Panc1 (cell line): ENCODE data around the gene KLHL12. TPM values are rescaled to one million over a fixed set of nuclear protein-coding genes. Genes with fewer than 3 reads are reported as not detected.

ENCODE experiments used
- ATAC-seq: fragments of 200-7000 bp; cut with Tn5 transposase; 2 replicates; pipeline ENCODE4 v1.9.1; 2020; ENCODE audit warnings: mild to moderate bottlenecking, moderate library complexity
- BruUV-seq: library from RNA; stranded (reverse); fragments of 400-500 nt; replicated peaks from 2 replicates; lab custom pipeline; 2021; lab: Mats Ljungman, UMichigan
- CTCF ChIA-PET: fragments of 300-600 bp; sonication (Branson Sonifier 250); formaldehyde crosslinking; loops from one replicate; lab custom pipeline; 2022; ENCODE audit warnings: antibody characterized with exemption; lab: Charles Lee
- POLR2A ChIA-PET: fragments of 300-600 bp; sonication (Branson Sonifier 250); formaldehyde crosslinking; loops from one replicate; lab custom pipeline; 2022; ENCODE audit warnings: antibody characterized with exemption; lab: Charles Lee
- DNase-seq: peaks from one replicate; pipeline ENCODE4 v3.0.0-alpha.2; 2010; ENCODE audit warnings: low read depth, low spot score
- H3K27ac ChIP-seq: 2 replicates; pipeline ENCODE4 v1.5.1; 2011; ENCODE audit warnings: mild to moderate bottlenecking, low read length, inconsistent platforms
- H3K27me3 ChIP-seq: fragments of 200-500 bp; sonication (Bioruptor generic); 2 replicates; pipeline ENCODE4 v1.6.0; 2014; ENCODE audit warnings: low read length, inconsistent platforms; ENCODE audit not compliant: control insufficient read depth, insufficient read depth
- H3K36me3 ChIP-seq: fragments of 200-500 bp; sonication (Bioruptor generic); 2 replicates; pipeline ENCODE4 v1.5.1; 2014; ENCODE audit warnings: inconsistent platforms, mild to moderate bottlenecking, low read length, moderate library complexity; ENCODE audit not compliant: control insufficient read depth, insufficient read depth
- H3K4me1 ChIP-seq: 2 replicates; pipeline ENCODE4 v1.5.1; 2011; ENCODE audit warnings: inconsistent platforms, mild to moderate bottlenecking, low read length, moderate library complexity; ENCODE audit not compliant: control insufficient read depth, insufficient read depth
- H3K4me3 ChIP-seq, 2 experiments: 2 replicates each; pipeline ENCODE4 v1.5.1; 2011 to 2012; ENCODE audit warnings: low read depth in 2 of 2, low read length in 2 of 2, mild to moderate bottlenecking in 2 of 2, inconsistent platforms in 1 of 2, moderate library complexity in 1 of 2
- H3K9me3 ChIP-seq: fragments of 200-500 bp; sonication (Bioruptor generic); 2 replicates; pipeline ENCODE4 v1.5.1; 2014; ENCODE audit warnings: low read depth, mild to moderate bottlenecking, inconsistent platforms, low read length, moderate library complexity; ENCODE audit not compliant: control insufficient read depth, insufficient read depth
- CTCF ChIP-seq: fragments of 450-650 bp; IDR thresholded peaks from 2 replicates; pipeline ENCODE4 v1.5.1; 2017; ENCODE audit warnings: mild to moderate bottlenecking
- POLR2AphosphoS5 ChIP-seq: IDR thresholded peaks from 2 replicates; pipeline ENCODE4 v1.6.1; 2012; ENCODE audit warnings: mild to moderate bottlenecking, low read depth, low read length, moderate library complexity
- SIN3A ChIP-seq: IDR thresholded peaks from 2 replicates; pipeline ENCODE4 v1.6.1; 2012; ENCODE audit warnings: low read depth, mild to moderate bottlenecking, low read length, moderate library complexity, borderline replicate concordance; ENCODE audit not compliant: insufficient read depth
- TCF7L2 ChIP-seq: IDR thresholded peaks from 2 replicates; pipeline ENCODE4 v1.6.1; 2011; ENCODE audit warnings: mild to moderate bottlenecking, low read depth, low read length, inconsistent platforms
- in situ Hi-C: cut with HindIII; loops from 2 replicates; pipeline ENCODE4 v1.10.0; 2016; ENCODE audit warnings: low sequenced_read_pairs, low pct_unique_long_range_greater_than_20kb
- intact Hi-C: fragments of 100-400 bp; cut with micrococcal nuclease; formaldehyde crosslinking; loops from one replicate; pipeline ENCODE4 v1.10.0; 2022; ENCODE audit not compliant: unreplicated experiment
- total RNA-seq: library from RNA; stranded (reverse); gene quantifications from one replicate; pipeline ENCODE4 v1.2.1, GENCODE V29; 2021; ENCODE audit not compliant: unreplicated experiment
- TF ChIP-seq, protein P1 (sequence below), 2 experiments: IDR thresholded peaks; 2 replicates each; pipeline ENCODE4 v1.6.1; 2011 to 2012; ENCODE audit warnings: low read depth in 2 of 2, control low read depth in 1 of 2, low read length in 1 of 2, mild to moderate bottlenecking in 1 of 2, moderate library complexity in 1 of 2; ENCODE audit not compliant: insufficient read depth in 1 of 2

The KLHL12 gene
- total RNA-seq, 1 experiment from 2014 or later: 37.8 TPM

- Histone ChIP-seq H3K27ac (no peak overlapping the region), H3K36me3 (no peaks in the 10 kb centered on the region), H3K4me3 (no peak overlapping the region), H3K9me3 (no peaks in the 10 kb centered on the region), H3K4me1 (no peaks in the 10 kb centered on the region), H3K27me3 (no peaks in the 10 kb centered on the region)
- ATAC-seq (no peak), DNase-seq (no peak)
- no peak for TF ChIP-seq CTCF
- TF ChIP-seq TCF7L2: no peak
- no peak for TF ChIP-seq POLR2AphosphoS5
- no peak for TF ChIP-seq SIN3A
- TF ChIP-seq, protein P1, sequence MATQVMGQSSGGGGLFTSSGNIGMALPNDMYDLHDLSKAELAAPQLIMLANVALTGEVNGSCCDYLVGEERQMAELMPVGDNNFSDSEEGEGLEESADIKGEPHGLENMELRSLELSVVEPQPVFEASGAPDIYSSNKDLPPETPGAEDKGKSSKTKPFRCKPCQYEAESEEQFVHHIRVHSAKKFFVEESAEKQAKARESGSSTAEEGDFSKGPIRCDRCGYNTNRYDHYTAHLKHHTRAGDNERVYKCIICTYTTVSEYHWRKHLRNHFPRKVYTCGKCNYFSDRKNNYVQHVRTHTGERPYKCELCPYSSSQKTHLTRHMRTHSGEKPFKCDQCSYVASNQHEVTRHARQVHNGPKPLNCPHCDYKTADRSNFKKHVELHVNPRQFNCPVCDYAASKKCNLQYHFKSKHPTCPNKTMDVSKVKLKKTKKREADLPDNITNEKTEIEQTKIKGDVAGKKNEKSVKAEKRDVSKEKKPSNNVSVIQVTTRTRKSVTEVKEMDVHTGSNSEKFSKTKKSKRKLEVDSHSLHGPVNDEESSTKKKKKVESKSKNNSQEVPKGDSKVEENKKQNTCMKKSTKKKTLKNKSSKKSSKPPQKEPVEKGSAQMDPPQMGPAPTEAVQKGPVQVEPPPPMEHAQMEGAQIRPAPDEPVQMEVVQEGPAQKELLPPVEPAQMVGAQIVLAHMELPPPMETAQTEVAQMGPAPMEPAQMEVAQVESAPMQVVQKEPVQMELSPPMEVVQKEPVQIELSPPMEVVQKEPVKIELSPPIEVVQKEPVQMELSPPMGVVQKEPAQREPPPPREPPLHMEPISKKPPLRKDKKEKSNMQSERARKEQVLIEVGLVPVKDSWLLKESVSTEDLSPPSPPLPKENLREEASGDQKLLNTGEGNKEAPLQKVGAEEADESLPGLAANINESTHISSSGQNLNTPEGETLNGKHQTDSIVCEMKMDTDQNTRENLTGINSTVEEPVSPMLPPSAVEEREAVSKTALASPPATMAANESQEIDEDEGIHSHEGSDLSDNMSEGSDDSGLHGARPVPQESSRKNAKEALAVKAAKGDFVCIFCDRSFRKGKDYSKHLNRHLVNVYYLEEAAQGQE (IDR thresholded peaks at IDR 0.05; ENCODE audit: insufficient read depth in 1 of 2, low read depth in 2 of 2, low read length in 1 of 2): no peak
- no TSS peak for BruUV-seq
- CTCF ChIA-PET: no interaction called here
- in situ Hi-C loops (no loop called here), intact Hi-C loops (no loop called here)
- POLR2A ChIA-PET: no interaction called here
Measured at GRCh38 chr1:202844259-202844658, 82.8 kb downstream of the KLHL12 start.

- no peak for TF ChIP-seq SIN3A
- TF ChIP-seq, protein P1 (IDR thresholded peaks at IDR 0.05; ENCODE audit: insufficient read depth in 1 of 2, low read depth in 2 of 2, low read length in 1 of 2): no peak
- no peak for TF ChIP-seq TCF7L2
- no peak for TF ChIP-seq CTCF
- TF ChIP-seq POLR2AphosphoS5: no peak
- no TSS peak for BruUV-seq
- no peak for DNase-seq
Measured at GRCh38 chr1:202843081-202843480, 84.0 kb downstream of the KLHL12 start.

More at GRCh38 chr1:202843081-202843480, 84.0 kb downstream of the KLHL12 start:
- H3K27me3 ChIP-seq: no peaks in the 10 kb centered on the region
- ATAC-seq: no peak
- no peak overlapping the region for H3K27ac ChIP-seq
- H3K4me1 ChIP-seq: no peaks in the 10 kb centered on the region
- no peaks in the 10 kb centered on the region for H3K9me3 ChIP-seq
- ChIA-PET POLR2A (interaction anchor here (0.5 kb wide), 1 partner anchor 31 kb away, joined by 3 read pairs; no protein-coding TSS in a partner anchor), CTCF (no interaction called here)
- no peaks in the 10 kb centered on the region for H3K36me3 ChIP-seq
- intact Hi-C loops: no loop called here
- no peak overlapping the region for H3K4me3 ChIP-seq
- in situ Hi-C loops: no loop called here

Other genes starting within 250 kb of the KLHL12 start
- 0.03 TPM for gene SYT2, start 216.8 kb downstream of the KLHL12 start, total RNA-seq
- gene KDM5B, start 118.8 kb downstream of the KLHL12 start, total RNA-seq: 83.6 TPM
- gene PCAT6, start 116.3 kb downstream of the KLHL12 start, total RNA-seq: 2.2 TPM
- 15.3 TPM for gene RABIF, start 38.1 kb downstream of the KLHL12 start, total RNA-seq
- 78.2 TPM for gene ADIPOR1, start 31.1 kb upstream of the KLHL12 start, total RNA-seq
- 27.5 TPM for gene CYB5R1, start 40.0 kb upstream of the KLHL12 start, total RNA-seq
- 59.1 TPM for gene TMEM183A, start 80.1 kb upstream of the KLHL12 start, total RNA-seq
- 1.9 TPM for gene PPFIA4, start 99.3 kb upstream of the KLHL12 start, total RNA-seq
- not detected for gene MYOG, start 158.8 kb upstream of the KLHL12 start, total RNA-seq
- gene ADORA1, start 200.5 kb upstream of the KLHL12 start, total RNA-seq: 8.5 TPM
- gene MYBPH, start 248.6 kb upstream of the KLHL12 start, total RNA-seq: not detected